GM12801 (cell line): Measurements from ENCODE around the gene CD69.

Source experiments
- CTCF ChIP-seq: IDR thresholded peaks from one replicate; pipeline ENCODE4 v1.5.1; 2011; ENCODE audit warnings: control low read depth; ENCODE audit not compliant: insufficient read length; ENCODE audit errors: extremely low read depth

Gene CD69

GRCh38 chr12:9731393-9731792 lies 29.3 kb downstream of the CD69 start:
- no peak for TF ChIP-seq CTCF

GRCh38 chr12:9730591-9730990 lies 30.1 kb downstream of the CD69 start:
- no peak for TF ChIP-seq CTCF

- TF ChIP-seq CTCF, result no peak
Measured at GRCh38 chr12:9730011-9730410, 30.7 kb downstream of the CD69 start.

- no peak for TF ChIP-seq CTCF
Measured at GRCh38 chr12:9729082-9729481, 31.6 kb downstream of the CD69 start.

GRCh38 chr12:9727813-9728212 lies 32.9 kb downstream of the CD69 start:
- TF ChIP-seq CTCF, result no peak

GRCh38 chr12:9725213-9725870 lies 35.4 kb downstream of the CD69 start:
- no peak for TF ChIP-seq CTCF

GRCh38 chr12:9724023-9724422 lies 36.7 kb downstream of the CD69 start:
- no peak for TF ChIP-seq CTCF
